ENCODE results near the gene TTLL3.

TTLL3 gene

DNA sequence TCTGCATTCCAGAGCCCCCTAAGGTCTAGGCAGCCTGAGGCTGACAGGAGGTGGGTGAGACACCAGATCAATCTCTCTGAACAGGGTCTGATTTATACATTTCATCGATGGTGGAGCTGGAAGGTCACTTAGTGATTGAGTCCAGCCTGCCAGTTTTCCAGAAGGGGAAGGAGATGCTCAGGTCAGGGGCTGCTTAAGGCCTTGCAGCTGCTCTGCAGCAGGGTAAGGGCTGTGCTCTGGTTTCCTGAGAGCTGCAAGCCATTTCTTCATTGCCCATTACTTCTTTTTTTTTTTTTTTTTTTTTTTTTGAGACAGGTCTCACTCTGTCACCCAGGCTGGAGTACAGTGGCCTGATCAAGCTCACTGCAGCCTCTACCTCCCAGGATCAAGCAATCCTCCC is 28.5 kb upstream of the TTLL3 start:
- DNase-seq = no peak

DNA sequence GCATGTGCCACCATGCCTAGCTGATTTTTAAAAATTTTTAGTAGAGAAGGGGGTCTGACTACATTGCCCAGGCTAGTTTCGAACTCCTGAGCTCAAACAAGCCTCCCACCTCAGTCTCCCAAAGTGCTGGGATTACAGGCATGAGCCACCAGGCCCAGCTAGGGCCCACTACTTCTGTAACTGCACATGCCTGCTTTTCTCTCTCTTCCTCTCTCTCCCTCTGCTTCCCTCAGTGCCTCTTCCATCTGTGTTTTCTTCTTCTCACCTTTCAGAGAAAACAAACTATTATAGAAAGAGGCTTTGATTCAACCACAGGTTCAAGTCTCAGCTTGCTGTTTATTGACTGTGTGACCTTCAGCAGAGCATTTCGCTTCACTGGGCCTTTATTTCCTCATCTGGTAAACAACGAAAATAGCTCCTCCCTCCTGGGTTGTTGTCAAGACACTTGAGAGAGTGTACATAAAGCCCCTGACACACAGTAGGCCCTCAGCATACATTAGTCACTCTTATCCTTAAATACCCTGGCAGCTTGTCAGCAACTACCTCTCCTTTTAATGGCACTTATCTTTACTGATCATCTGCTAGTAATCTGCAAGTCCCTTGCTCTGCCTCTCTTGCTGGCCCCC is 28.0 kb upstream of the TTLL3 start:
- no peak for DNase-seq

DNA sequence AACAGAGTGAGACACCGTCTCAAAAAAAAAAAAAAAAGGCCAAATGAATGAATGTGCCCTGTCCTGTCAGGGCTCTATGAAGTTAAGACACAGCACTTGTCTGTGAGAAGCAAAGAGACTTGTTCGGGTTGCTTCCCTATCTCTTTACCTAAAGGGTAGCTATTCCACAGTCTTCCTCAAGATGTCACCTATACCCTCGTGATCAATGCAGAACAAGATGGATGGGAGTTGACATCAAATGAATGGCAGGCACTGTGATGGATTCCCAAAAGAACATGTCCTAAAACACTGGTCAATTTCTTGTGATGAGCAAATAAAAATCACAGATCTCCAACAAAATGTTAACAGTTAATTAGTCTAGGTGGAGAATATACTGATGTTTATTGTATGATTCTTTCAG is 27.3 kb upstream of the TTLL3 start:
- DNase-seq = peak; percentile 49

DNA sequence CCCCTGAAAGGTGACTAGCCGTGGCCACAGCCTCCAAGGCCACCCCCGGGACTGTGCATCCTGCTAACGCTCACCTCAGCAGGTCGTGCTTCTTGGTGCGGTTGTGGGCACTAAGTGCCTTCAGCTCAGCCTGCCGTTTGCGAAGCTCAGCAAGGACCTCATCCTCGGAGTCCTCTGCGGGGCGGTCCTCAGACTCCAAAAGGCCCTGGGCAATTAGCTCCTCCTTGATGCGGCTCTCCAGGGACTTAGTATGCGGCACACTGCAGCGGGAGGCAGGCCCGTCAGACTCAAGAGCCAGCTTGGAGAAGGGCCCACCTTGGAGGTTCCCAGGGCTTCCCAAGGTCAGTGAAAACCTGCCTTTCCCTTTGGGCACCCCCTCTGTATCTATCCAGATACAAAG is 26.1 kb upstream of the TTLL3 start:
- no peak for DNase-seq

DNA sequence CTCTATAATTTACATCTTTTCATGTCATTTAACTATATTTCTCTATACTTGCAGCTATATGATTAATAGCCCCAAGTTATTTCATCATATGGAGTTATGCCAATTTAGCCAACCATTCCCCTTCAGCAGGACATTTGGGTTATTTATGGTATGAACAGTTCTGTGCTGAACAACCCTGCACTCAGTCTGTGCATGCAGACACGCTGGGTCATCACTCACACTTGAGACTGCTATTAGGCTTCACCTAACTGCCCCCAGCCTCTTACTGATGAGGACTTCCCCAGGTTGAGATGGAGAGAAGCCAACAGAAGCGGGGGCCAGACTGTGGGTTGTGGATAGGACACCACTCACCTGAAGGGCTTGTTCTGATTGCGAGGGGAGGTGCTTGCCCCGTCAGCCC is 25.1 kb upstream of the TTLL3 start:
- no peak for DNase-seq

DNA sequence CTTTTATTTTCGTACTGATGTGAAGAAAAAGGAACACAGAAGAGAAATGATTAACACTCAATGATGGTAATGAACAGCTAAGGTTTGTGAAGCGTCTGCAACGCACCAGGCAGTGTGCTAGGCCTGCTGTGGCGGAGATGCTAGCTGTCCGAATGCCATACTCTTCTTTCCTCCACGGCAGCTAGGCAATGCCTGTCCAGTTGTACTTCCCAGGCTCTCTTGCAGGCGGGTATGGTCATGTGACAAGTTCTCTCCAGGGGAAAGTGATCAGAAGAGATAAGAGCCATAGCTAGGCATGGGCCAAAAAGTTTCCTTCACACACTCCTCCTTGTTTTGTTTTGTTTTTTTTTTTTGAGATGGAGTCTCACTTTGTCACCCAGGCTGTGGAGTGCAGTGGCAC is 24.5 kb upstream of the TTLL3 start:
- no peak for DNase-seq

DNA sequence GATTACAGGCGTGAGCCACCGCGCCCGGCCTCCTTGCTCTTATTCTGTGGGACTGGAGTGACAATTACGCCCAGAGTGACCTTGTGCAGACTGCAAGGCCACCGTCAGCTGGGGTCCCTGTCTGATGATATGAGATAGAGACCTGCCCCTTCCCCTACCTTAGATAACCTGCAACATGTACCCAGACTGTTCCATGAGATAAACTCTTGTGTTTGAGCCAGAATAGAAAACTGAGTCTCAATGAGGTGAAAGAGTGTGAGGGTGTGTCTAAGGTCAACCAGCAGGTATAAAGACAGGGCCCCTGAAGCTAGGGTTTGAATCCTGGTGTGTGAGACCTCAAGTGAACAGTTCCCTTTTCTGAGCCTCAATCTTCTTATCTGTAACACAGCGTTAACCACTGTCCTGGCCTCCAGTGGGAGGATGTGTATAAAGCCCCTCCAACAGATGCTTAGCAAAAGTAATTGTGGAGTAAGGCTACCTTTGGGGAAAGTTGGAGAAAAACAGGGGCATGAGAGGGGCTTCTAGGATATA is 23.8 kb upstream of the TTLL3 start:
- no peak for DNase-seq

DNA sequence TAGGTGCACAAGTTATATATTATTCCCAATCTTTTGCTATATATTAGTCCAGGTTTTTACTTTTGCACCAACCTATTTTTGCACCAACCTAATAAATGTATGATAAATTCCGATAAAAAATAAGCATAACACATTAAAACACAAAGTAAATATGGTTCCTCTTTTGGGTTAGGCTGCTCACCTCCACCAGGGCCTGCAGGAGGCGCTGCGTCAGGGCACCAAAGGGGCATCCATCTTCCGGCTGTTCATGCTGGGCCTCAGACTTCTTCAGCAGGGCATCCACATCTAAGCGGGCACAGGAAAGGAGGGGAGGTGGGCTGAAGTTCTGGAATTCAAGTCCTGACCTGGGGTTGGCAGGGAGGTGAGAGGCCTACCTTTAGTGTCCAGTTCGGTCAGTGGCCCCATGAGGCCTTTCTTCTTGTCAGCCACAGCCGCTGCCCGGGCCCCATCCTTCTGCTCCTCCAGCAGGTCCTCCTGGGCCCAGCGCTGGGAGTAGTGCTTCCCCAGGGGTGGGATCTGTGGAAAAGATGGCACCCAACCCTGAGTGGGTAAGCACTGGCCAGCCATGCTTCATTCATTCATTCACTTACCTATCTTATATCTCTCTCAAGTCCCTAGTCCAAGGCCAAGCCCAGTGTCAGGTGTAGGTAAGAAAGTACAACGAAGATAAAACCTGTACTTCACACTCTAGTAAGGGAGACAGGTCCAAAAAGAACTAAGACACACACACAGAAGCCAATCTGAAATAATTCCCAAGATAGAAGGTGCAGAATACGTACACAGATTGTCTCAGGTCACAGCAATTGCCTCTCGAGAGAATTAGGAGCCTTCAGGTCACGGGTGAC is 23.0 kb upstream of the TTLL3 start:
- DNase-seq = no peak

DNA sequence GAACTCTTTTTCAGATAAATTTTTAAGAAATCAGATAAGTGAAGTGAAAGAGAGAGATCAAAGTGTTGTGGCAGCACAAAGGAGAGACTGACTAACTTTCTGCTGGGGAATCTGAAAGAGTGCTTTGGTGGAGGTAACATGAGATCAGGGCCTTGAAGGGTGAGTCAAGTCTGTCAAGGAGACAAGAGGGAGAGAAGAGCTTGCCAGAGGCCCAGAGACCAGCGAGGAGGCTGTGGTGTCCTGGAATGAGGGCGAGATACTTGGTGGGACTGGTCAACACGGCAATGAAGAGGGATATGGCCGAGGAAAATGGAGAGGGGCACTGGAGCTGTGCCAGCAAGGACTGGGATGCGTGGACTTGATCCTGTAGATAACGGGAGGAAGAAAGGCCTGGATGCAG is 22.3 kb upstream of the TTLL3 start:
- no peak for DNase-seq

DNA sequence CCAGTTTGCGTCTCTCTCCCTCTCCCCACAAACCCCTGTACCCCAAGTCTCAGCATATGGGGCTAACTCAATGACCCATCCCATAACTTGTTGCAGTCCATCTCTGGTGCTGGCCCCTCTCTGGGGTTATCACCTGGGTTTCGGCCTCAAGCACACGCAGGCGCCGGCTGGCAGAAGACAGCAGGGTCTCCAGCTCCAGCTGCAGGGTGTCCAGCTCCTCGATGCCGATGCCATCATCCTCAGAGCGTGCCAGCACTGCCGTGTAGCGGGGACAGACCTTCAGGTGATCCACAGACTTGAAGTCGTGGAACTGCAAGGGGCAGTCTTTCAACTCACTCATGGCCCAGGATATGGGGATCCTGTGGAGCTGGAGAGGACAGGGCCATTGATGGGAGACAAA is 18.9 kb upstream of the TTLL3 start:
- DNase-seq = no peak

DNA sequence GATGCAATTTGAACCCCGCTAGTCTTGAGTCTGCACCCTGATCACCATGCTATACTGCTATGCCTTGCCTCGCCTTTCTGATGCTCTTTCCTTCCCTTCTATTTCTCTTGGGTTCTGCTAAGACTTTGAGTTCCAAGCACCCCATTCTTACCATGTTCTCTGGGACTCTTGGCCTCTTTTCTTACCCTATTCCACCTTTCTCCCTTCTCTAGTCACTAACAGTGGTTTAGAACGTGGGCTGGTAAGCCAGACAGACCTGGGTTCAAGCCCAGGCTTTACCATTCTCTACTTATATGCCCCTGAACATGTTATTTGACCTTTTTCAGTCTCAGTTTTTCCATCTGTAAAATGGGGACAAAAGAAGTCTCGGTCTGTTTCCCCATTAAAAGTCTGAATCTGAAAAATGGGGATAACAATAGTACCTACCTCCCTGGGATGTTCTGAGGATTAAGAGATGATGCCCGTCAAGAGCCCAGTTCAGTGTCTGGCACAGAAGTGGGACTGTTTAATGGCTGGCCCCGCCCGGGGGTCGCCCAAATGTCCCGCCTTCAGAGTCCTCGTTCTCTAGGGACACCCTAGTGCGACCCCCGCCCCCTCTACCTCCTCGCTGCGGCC is 18.2 kb upstream of the TTLL3 start:
- no peak for DNase-seq

DNA sequence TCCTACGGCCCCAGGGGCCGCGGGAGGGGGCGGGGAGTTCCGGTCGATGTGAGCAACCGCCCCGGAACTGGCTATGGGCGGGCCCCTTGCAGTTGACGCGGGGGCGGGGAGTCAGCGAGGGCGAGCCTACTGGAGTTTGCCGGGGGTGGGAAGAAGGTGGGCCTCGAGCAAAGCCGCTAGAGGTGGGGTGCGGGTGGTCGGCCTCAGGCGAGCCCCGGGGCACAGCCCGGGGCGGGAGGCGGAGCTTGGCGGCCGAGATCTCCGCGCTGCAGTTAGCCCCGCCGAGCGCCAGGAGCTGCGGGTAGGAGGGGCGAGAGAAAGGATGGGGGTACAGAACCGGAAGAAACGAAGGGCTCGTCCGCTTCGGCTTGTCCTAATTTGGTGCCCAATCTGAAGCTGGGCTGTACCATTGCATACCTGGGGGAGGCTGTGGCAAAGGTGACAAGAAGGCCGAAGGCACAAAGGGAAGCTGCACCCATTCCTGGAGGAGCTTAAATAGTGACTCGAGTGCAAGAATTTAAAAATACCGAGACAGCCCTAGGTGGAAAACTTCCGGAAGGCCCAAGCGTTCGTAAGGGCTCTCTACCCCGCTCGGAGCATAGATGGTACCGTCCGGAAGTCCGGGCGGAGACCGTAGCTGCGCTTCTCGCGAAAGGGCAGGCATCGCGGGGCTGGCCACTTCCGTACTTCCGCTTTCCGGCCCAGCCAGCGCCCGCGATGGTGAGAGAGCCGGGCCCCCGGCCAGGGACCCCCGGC is 17.5 kb upstream of the TTLL3 start, which contains the start of the genes ARPC4 and TADA3:
ARPC4 (plus strand) TSS at position 678 of the 756 bp plus-strand sequence; CDS start at position 718, 40 bp downstream.
TADA3 (minus strand) TSS at position 69 of the 756 bp plus-strand sequence. CDS start 1,007 bp downstream, outside the sequence.
- peak; percentile 94 for DNase-seq

DNA sequence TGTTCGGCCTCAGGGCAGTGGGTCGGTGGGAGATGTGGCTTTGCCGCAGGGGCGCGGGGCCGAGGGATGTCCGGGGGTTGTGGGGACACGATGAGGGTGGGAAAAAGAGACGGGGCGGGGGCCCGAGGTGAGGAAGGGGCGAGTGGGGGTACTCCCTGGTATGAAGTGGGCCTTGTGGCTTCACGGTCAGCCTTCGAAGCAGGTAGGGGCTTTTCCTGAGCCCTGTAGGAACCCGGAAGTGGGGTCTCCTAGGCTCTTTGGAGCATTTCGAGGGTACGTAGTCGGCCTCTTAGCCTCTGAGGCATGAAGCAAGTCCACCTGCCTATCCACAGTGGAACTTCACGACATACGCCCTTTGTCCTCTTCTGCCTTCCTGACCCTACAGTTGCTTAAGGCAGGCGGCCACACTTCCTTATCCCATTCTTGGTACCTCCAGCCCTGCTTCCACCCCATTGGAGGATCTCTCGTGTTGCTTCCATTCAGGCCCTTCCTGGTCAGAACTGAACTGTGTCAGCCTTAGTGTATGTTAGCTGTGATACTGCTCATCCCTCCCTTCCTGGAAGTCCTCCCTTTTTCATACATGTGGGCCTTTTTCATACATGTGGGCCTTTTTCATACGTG is 16.8 kb upstream of the TTLL3 start:
- DNase-seq = peak; percentile 51

DNA sequence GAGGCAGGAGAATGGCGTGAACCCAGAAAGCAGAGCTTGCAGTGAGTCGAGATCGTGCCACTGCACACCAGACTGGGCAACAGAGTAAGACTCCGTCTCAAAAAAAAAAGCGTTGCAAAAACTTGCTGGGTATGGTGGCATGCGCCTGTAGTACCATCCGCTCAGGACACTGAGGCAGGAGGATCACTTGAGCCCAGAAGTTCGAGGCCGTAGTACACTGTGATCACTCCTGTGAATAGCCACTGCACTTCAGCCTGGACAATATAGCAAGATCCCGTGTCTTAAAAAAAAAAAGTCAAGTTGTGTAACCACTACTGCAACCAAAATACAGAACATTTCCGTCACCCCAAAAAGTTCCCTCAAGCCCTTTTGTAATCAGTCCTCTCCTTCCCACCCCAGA is 15.7 kb upstream of the TTLL3 start:
- DNase-seq = no peak

DNA sequence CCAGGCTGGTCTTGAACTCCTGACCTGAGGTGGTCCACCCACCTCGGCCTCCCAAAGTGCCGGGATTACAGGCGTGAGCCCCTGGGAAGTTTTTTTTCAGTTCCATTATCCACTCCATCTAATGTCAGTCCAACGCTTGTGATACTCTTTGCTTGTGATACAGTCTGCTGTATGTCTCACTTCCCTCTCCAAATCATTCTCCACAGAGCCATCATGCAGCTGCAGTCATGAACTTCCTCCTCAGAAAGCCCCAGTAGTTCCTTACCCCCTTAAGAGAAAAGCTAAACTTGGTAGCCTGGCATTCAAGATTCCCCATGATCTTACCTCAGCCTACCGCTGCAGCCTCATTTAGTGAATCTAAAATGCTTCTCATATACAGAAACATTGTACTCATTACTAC is 14.9 kb upstream of the TTLL3 start:
- DNase-seq = no peak

DNA sequence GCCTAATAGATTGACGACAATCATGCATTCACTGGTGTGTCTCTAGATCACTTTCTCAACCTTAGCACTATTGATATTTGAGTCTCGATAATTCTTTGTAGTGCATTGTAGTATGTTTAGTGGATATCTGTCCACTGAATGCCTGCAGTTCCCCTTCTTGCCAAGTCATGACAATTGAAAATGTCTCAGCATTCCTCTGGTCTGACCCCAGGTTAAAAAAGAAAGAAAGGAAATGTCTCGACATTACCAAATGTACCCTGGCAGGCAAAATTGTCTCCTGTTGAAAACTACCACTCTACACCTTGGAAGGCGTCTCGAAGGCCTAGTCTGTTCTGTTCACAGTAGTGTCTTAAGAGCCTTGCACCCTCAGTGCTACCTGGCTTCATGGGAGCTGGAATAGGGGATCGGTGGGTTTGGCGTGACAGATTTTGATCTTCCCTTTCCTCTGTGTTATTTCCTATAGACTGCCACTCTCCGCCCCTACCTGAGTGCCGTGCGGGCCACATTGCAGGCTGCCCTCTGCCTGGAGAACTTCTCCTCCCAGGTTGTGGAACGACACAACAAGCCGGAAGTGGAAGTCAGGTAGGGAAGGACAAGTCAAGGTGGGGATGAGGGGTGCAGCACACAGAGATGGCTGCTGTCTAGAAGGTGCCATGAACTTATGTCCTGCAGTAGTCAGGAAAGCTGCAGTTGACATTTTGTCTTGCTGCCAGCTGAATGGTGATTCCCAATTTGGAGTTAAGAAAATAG is 12.7 kb upstream of the TTLL3 start:
- DNase-seq = no peak

DNA sequence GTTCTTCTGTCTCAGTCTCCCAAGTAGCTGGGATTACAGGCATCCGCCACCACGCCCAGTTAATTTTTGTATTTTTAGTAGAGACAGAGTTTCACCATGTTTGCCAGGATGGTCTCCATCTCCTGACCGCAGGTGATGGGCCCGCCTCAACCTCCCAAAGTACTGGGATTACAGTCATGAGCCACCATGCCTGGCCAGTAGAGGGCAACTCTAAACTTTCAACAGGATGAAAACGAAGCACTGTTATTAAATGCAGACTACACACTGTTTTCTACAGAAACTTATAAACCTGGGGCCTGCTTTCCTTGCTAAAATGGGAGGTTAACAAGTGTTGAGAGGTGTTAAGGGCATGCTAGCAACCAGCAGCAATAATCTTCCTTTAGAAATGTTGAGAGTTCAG is 9.5 kb upstream of the TTLL3 start:
- DNase-seq = no peak

DNA sequence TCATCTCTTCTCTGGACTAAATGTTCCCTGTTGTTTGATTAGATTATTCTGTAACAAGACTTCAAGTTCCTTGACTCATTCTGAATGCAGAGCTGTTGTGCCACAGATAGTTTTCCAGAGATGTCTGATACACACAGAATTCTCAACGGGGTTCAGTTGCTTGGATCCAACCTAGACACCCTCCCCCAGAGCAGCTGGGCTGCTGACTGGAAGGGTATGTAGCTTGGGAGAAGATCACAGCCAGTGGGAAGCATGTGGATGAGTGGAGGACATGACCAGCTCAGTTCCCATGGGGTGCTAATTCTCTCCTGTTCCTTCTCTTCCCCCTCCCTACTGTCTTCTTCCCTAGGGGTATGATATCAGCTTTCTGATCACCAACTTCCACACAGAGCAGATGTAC is 6.6 kb upstream of the TTLL3 start:
- DNase-seq = no peak

DNA sequence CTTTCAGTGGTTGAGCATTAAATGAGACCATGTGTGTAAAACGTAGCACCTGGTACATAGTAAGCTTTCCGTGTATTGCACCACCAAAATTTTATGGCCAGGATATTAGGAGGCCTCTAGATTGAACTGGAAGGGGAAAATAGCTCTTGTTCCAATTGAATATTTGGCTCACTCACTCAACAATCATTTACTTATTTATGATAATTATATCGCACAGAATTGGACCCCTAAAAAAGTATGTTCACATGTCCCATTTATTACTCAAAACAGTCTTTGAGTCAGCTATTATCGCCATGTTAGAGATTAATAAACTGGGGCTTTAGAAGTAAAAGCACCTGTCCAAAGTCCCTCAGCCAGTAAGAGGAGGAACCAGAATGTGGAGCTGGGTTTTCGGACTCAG is 5.1 kb upstream of the TTLL3 start:
- no peak for DNase-seq

DNA sequence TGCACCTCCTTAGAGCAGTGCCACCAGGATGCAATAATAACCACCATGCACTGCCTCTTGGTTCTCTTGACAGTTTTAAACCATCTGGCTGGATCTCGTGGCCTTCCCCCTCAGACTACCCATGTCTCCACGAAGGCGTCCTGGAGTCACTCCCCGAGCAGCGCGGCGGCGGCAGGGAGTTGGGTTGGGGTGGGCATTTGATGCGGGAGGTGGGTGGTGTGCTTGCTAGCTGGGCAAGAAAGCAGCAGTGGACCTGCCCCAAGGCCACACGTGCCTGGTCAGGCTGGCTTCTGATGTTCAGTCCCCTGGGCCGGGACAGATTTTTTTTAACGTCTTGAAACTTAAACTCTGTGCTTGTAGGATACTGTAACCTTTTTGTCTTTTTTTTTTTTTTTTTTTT is 3.9 kb upstream of the TTLL3 start:
- DNase-seq = no peak

DNA sequence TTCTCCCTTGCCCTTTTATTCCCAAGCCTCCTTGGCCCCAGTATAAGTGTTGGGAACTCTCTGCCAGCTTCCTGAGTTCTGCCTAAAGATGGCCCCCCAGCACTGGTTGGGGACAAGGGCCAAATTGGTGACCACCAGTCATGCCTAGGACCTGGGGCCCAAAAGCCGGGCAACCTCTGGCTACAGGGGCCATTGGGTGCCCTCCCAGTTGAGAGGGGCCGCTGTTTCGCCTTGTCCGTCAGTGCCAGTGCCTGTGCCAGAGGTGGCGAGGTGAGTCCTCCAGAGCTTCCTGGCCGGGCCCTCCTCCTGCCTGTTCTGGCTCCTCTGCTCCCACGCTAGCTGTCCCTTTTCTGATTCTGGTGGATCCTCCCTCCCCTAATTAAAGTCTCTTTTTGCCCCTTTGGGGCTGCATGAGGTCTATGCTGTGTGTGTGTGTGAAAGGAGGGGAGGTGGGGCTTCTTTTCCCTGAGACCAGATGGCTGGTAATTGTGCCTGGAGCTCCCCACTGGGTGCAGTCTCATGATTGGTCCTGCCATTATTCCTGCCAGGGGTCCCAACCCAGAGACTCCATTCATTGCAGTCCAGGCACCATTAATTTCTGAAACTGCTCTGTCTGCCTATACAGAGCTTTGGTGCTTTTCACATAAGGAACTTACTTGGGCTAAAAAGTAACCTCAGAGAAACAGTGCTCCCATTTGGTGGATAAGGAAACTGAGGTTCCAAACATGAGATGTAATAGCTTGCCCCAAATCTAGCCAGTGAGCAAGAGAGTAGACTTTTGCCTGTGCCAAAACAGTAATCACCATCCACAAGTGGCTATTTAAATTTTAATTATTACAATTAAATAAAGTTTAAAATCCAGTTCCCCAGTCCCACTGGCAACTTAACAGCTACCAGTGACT is 3.1 kb upstream of the TTLL3 start:
- no peak for DNase-seq

Data from CD4-positive, alpha-beta T cell treated with Interleukin-17A for 1 hour (primary cell).